Stomach (tissue), 4 donors: ENCODE data around the gene NPR3.

Experiments used
- CTCF ChIP-seq, 7 experiments: fragments of 450-650 bp in 4 of 7; fragments of 200-600 bp in 3 of 7; sonication (generic) in 3 of 7; IDR thresholded peaks; one replicate each; pipeline ENCODE4 v1.5.1; 2016 to 2019; ENCODE audit warnings: antibody characterized with exemption in 7 of 7, control low read depth in 2 of 7, mild to moderate bottlenecking in 1 of 7
- EP300 ChIP-seq: sonication (generic); formaldehyde crosslinking; IDR thresholded peaks from one replicate; pipeline ENCODE4 v1.6.1; 2017; ENCODE audit warnings: antibody characterized with exemption
- POLR2A ChIP-seq, 4 donors: fragments of 450-650 bp; IDR thresholded peaks; one replicate each; pipeline ENCODE4 v1.6.1; 2016; ENCODE audit warnings: antibody characterized with exemption in 4 of 4, control low read depth in 2 of 4, mild to moderate bottlenecking in 1 of 4, moderate library complexity in 1 of 4
- POLR2AphosphoS5 ChIP-seq, 3 donors: sonication (generic); formaldehyde crosslinking; IDR thresholded peaks; one replicate each; pipeline ENCODE4 v1.6.1; 2016; ENCODE audit warnings: antibody characterized with exemption in 3 of 3

DNA sequence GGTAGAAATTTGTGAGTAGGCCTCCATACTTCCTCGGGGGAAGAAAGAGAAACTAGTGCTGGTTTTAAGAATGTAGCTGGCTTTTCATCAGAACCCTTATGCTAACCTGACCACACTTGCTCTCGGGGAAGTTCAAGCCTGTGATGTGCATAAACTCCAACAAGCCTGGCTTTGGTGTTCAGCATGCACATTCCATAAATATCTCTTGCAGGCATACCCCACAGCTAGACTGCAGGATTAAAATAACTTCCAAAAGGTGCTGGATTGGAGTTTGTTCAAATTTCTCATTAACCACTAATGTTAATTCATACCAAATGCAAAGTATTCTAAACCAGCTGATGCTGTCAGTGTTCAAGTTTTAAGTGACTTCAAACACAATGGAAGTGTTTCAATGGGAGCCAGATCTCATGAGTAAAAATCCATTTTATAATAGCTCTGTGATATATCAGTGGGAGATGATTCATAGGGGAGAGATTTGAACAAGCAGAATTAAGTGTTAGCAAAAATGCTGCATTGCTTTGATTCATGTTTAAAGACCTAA lies 79.4 kb downstream of the NPR3 start:
- TF ChIP-seq EP300 (no peak), CTCF (IDR thresholded peaks at IDR 0.05) (no peak), POLR2AphosphoS5 (IDR thresholded peaks at IDR 0.05) (no peak), POLR2A (IDR thresholded peaks at IDR 0.05) (no peak)
